H1 (cell line): Measurements from ENCODE around the gene CAPN15.

Source experiments
- ATF3 ChIP-seq: IDR thresholded peaks from 2 replicates; pipeline ENCODE4 v1.6.1; 2011; ENCODE audit warnings: low read depth, mild to moderate bottlenecking, low read length; ENCODE audit not compliant: insufficient read depth
- CBX5 ChIP-seq: fragments of 300-800, 300-1000 bp; sonication (generic); IDR thresholded peaks from 2 replicates; pipeline ENCODE4 v1.7.1; 2016; ENCODE audit warnings: antibody characterized with exemption, low read length, low read depth
- CHD1 ChIP-seq: IDR thresholded peaks from 2 replicates; pipeline ENCODE4 v1.6.1; 2012; ENCODE audit warnings: low read depth, low read length, improper control_type of control experiment
- CTCF ChIP-seq, 3 experiments: IDR thresholded peaks; 1 replicate in 2 of 3; 2 replicates in 1 of 3; pipeline versions ENCODE4 v1.5.1 to v1.6.1; 2011; ENCODE audit warnings: low read length in 3 of 3, mild to moderate bottlenecking in 3 of 3, inconsistent platforms in 2 of 3, low read depth in 1 of 3, moderate library complexity in 1 of 3; ENCODE audit not compliant: insufficient read depth in 1 of 3; ENCODE audit errors: control extremely low read depth in 1 of 3
- NRF1 ChIP-seq: IDR thresholded peaks from 2 replicates; pipeline ENCODE4 v1.6.1; 2011; ENCODE audit warnings: mild to moderate bottlenecking, low read depth, low read length, improper control_type of control experiment
- POLR2AphosphoS5 ChIP-seq: IDR thresholded peaks from 2 replicates; pipeline ENCODE4 v1.6.1; 2011; ENCODE audit warnings: low read depth, low read length
- SIN3A ChIP-seq, 2 experiments: IDR thresholded peaks in 1 of 2; conservative IDR thresholded peaks in 1 of 2; 2 replicates each; pipeline ENCODE4 v1.6.1; 2011 to 2012; ENCODE audit warnings: low read length in 2 of 2, improper control_type of control experiment in 1 of 2, low read depth in 1 of 2, mild to moderate bottlenecking in 1 of 2
- TAF1 ChIP-seq: IDR thresholded peaks from 2 replicates; pipeline ENCODE4 v1.6.1; 2011; ENCODE audit warnings: mild to moderate bottlenecking, low read depth, low read length
- TEAD4 ChIP-seq: IDR thresholded peaks from 2 replicates; pipeline ENCODE4 v1.6.1; 2012; ENCODE audit warnings: low read depth, low read length, inconsistent platforms, mixed read lengths
- TF ChIP-seq, protein P1 (sequence below): IDR thresholded peaks from 2 replicates; pipeline ENCODE4 v1.6.1; 2011; ENCODE audit warnings: low read length, improper control_type of control experiment

DNA sequence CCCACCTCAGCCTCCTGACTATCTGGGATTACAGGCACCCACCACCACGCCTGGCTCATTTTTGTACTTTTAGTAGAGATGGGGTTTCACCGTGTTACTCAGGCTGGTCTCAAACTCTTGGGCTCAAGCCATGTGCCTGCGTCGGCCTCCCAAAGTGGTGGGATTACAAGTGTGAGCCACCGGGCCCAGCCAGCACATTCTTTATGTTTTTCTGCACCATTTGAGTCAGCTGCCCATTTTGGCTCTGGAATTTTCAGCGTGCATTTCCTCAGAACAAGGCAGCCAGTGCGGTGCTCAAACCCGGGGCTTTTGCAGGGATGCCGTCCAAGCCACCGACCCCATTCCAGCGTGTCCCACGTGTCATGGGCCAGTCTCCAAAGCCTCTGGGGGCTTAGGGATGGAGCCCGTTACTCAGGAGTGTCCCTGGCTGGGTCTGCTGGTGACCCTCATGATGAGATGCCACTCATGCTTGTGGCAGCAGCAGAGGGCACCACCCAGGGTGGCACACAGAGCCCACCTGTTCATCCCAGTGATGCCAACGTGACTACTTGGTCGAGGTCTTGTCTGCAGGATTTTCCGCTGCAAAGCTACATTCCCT is 58.6 kb downstream of the CAPN15 start:
- no peak for TF ChIP-seq CTCF (IDR thresholded peaks at IDR 0.05; ENCODE audit: control extremely low read depth in 1 of 3, insufficient read depth in 1 of 3, low read depth in 1 of 3, low read length in 3 of 3)
- no peak for TF ChIP-seq CHD1
- TF ChIP-seq SIN3A (conservative IDR thresholded peaks at IDR 0.05 in 1 of 2, IDR thresholded peaks at IDR 0.05 in 1 of 2; ENCODE audit: low read depth in 1 of 2, low read length in 2 of 2), result no peak
- TF ChIP-seq ATF3, result no peak
- TF ChIP-seq TAF1, result no peak
- no peak for TF ChIP-seq POLR2AphosphoS5
- no peak for TF ChIP-seq CBX5
- TF ChIP-seq TEAD4, result no peak
- TF ChIP-seq, protein P1, sequence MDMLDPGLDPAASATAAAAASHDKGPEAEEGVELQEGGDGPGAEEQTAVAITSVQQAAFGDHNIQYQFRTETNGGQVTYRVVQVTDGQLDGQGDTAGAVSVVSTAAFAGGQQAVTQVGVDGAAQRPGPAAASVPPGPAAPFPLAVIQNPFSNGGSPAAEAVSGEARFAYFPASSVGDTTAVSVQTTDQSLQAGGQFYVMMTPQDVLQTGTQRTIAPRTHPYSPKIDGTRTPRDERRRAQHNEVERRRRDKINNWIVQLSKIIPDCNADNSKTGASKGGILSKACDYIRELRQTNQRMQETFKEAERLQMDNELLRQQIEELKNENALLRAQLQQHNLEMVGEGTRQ, result no peak
- TF ChIP-seq NRF1, result no peak
